NOMO-1 treated with dmso at 0.1 percent for 144 hours (cell line): ENCODE results near the gene PRELP.
"Not testable (repeated sequence)": the region's sequence is repeated elsewhere in the genome, so short reads cannot be mapped to it uniquely, and the experiment has no call there.

Experiments
- DNase-seq: peaks from one replicate; lab custom pipeline; 2025; ENCODE audit not compliant: unreplicated experiment; lab: John Stamatoyannopoulos, UW

The PRELP gene

GRCh38 chr1:203475012-203475981 is at the start of gene PRELP:
Gene PRELP (plus strand): TSS chr1:203475806. CDS start chr1:203483185, 7,379 bp downstream.
- DNase-seq, result no peak

GRCh38 chr1:203426366-203426765 is 49.2 kb upstream of the PRELP start:
- no peak for DNase-seq

- no peak for DNase-seq
Measured at GRCh38 chr1:203426870-203427269, 48.7 kb upstream of the PRELP start.

- DNase-seq, result no peak
Measured at GRCh38 chr1:203427451-203427850, 48.2 kb upstream of the PRELP start.

GRCh38 chr1:203428981-203429599 is 46.5 kb upstream of the PRELP start:
- DNase-seq, result no peak

GRCh38 chr1:203435615-203436014 is 40.0 kb upstream of the PRELP start:
- no peak for DNase-seq

GRCh38 chr1:203437696-203438315 is 37.8 kb upstream of the PRELP start:
- DNase-seq, result no peak

GRCh38 chr1:203439131-203439730 is 36.4 kb upstream of the PRELP start:
- DNase-seq, result no peak

- DNase-seq, result no peak
Measured at GRCh38 chr1:203440771-203441170, 34.8 kb upstream of the PRELP start.

GRCh38 chr1:203441766-203442165 is 33.8 kb upstream of the PRELP start:
- DNase-seq, result no peak

- DNase-seq, result no peak
Measured at GRCh38 chr1:203442821-203443220, 32.8 kb upstream of the PRELP start.

GRCh38 chr1:203443296-203443695 is 32.3 kb upstream of the PRELP start:
- DNase-seq, result no peak

GRCh38 chr1:203444171-203444576 is 31.4 kb upstream of the PRELP start:
- no peak for DNase-seq

- no peak for DNase-seq
Measured at GRCh38 chr1:203447151-203447550, 28.5 kb upstream of the PRELP start.

- DNase-seq, result not testable (repeated sequence)
Measured at GRCh38 chr1:203447598-203447997, 28.0 kb upstream of the PRELP start.

- no peak for DNase-seq
Measured at GRCh38 chr1:203448521-203449061, 27.0 kb upstream of the PRELP start.

- no peak for DNase-seq
Measured at GRCh38 chr1:203450001-203450400, 25.6 kb upstream of the PRELP start.

- DNase-seq, result no peak
Measured at GRCh38 chr1:203450479-203451149, 25.0 kb upstream of the PRELP start.

GRCh38 chr1:203451836-203452784 is 23.5 kb upstream of the PRELP start:
- no peak for DNase-seq
